PC-3 (cell line): ENCODE results near the gene LRRC55. TPM values are rescaled to one million over a fixed set of nuclear protein-coding genes. Genes with fewer than 3 reads are reported as not detected.

ENCODE experiments used
- ATAC-seq: fragments of 200-7000 bp; cut with Tn5 transposase; 2 replicates; pipeline ENCODE4 v1.9.1; 2020; ENCODE audit warnings: mild to moderate bottlenecking, moderate library complexity
- Bru-seq: library from RNA; stranded (reverse); fragments of 400-500 nt; gene quantifications from one replicate; lab custom pipeline; 2021; lab: Mats Ljungman, UMichigan
- BruChase-seq, 2 experiments: library from RNA; stranded (reverse); fragments of 400-500 nt; gene quantifications; one replicate each; lab custom pipeline; 2021; lab: Mats Ljungman, UMichigan
- BruUV-seq: library from RNA; stranded (reverse); fragments of 400-500 nt; replicated peaks from 2 replicates; lab custom pipeline; 2021; lab: Mats Ljungman, UMichigan
- CTCF ChIA-PET: fragments of 300-600 bp; sonication (Branson Sonifier 250); formaldehyde crosslinking; loops from one replicate; lab custom pipeline; 2022; ENCODE audit warnings: antibody characterized with exemption; lab: Charles Lee
- POLR2A ChIA-PET: fragments of 300-600 bp; sonication (Branson Sonifier 250); formaldehyde crosslinking; loops from one replicate; lab custom pipeline; 2022; ENCODE audit warnings: antibody characterized with exemption; ENCODE audit not compliant: unreplicated experiment; lab: Charles Lee
- DNase-seq: peaks from one replicate; pipeline ENCODE4 v3.0.0-alpha.2; 2015
- H2AFZ ChIP-seq: fragments of 300-600 bp; sonication (generic); 2 replicates; pipeline ENCODE4 v1.6.0; 2016; ENCODE audit warnings: antibody characterized with exemption, low read length
- H3F3A ChIP-seq: fragments of 300-600 bp; sonication (generic); one replicate; pipeline ENCODE4 v1.6.0; 2017; ENCODE audit warnings: antibody characterized with exemption, low read length, control low read depth, mild to moderate bottlenecking; ENCODE audit not compliant: unreplicated experiment
- H3K27ac ChIP-seq: fragments of 300-600 bp; sonication (generic); 2 replicates; pipeline ENCODE4 v1.5.1; 2016; ENCODE audit warnings: mild to moderate bottlenecking, low read length
- H3K27me3 ChIP-seq: fragments of 300-600 bp; sonication (generic); 2 replicates; pipeline ENCODE4 v1.6.1; 2016; ENCODE audit warnings: low read length, mixed read lengths
- H3K36me3 ChIP-seq: fragments of 300-600 bp; sonication (generic); 2 replicates; pipeline ENCODE4 v1.6.1; 2016; ENCODE audit warnings: low read depth, mixed run types, low read length, mixed read lengths
- H3K4me1 ChIP-seq: fragments of 300-600 bp; sonication (generic); 2 replicates; pipeline ENCODE4 v1.5.1; 2016; ENCODE audit warnings: low read length; ENCODE audit not compliant: insufficient read depth
- H3K4me2 ChIP-seq: fragments of 300-600 bp; sonication (generic); 2 replicates; pipeline ENCODE4 v1.6.0; 2016; ENCODE audit warnings: low read length
- H3K4me3 ChIP-seq: fragments of 300-600 bp; sonication (generic); 2 replicates; pipeline ENCODE4 v1.5.1; 2016; ENCODE audit warnings: mild to moderate bottlenecking, low read length, mixed read lengths
- H3K79me2 ChIP-seq: fragments of 300-600 bp; sonication (generic); 2 replicates; pipeline ENCODE4 v1.6.1; 2017; ENCODE audit warnings: low read length, mixed read lengths
- H3K9ac ChIP-seq: fragments of 300-600 bp; sonication (generic); 2 replicates; pipeline ENCODE4 v1.6.0; 2016; ENCODE audit warnings: mild to moderate bottlenecking, low read length
- H3K9me2 ChIP-seq: fragments of 300-600 bp; sonication (generic); replicated peaks from 2 replicates; pipeline ENCODE4 v1.6.1; 2016; ENCODE audit warnings: mixed run types, low read length, mixed read lengths
- H3K9me3 ChIP-seq: fragments of 300-600 bp; sonication (generic); 2 replicates; pipeline ENCODE4 v1.6.1; 2016; ENCODE audit warnings: low read length, mixed read lengths
- H4K20me1 ChIP-seq: fragments of 300-600 bp; sonication (generic); 2 replicates; pipeline ENCODE4 v1.6.1; 2016; ENCODE audit warnings: low read length, mixed read lengths
- CTCF ChIP-seq: fragments of 300-600 bp; sonication (generic); conservative IDR thresholded peaks from 2 replicates; pipeline ENCODE4 v1.5.1; 2017; ENCODE audit warnings: antibody characterized with exemption, low read depth, mild to moderate bottlenecking, low read length
- EZH2 ChIP-seq: fragments of 300-600 bp; sonication (generic); IDR thresholded peaks from one replicate; pipeline ENCODE4 v1.6.1; 2017; ENCODE audit warnings: antibody characterized with exemption, mild to moderate bottlenecking, low read length; ENCODE audit not compliant: unreplicated experiment
- EZH2phosphoT487 ChIP-seq: fragments of 300-600 bp; sonication (generic); IDR thresholded peaks from 2 replicates; pipeline ENCODE4 v1.6.1; 2018; ENCODE audit warnings: mild to moderate bottlenecking, antibody characterized with exemption, low read length, borderline replicate concordance
- intact Hi-C: fragments of 100-400 bp; cut with micrococcal nuclease; formaldehyde crosslinking; loops from 2 replicates; pipeline ENCODE4 v1.9.0; 2023
- long read RNA-seq: library from polyadenylated mRNA; unstranded; transcript quantifications from one replicate; pipeline ENCODE4 v2.0.0, GENCODE V29; 2021; ENCODE audit not compliant: unreplicated experiment
- total RNA-seq: library from RNA; depleted of rRNA; stranded (reverse); fragments of >200 nt; gene quantifications from 2 replicates; pipeline ENCODE4 v1.2.3, GENCODE V29; 2014; rRNA removed

The LRRC55 gene
- total RNA-seq (not detected in 2 replicates), Bru-seq, nascent RNA (not detected), BruChase-seq, experiment 1, labeled RNA remaining after a 6-hour chase (not detected), BruChase-seq, experiment 2, labeled RNA remaining after a 2-hour chase (not detected)
- long read RNA-seq = 0 reads

- no peak within 1 kb of the TSS for H3K4me2 ChIP-seq
- H3K9me2 ChIP-seq = no peaks in the 10 kb centered on the region
- no peaks in the 10 kb centered on the region for H3K4me1 ChIP-seq
- H3F3A ChIP-seq = no peaks in the 10 kb centered on the region
- no peak within 1 kb of the TSS for H3K9ac ChIP-seq
- intact Hi-C loops = no loop called here
- BruUV-seq = no TSS peak
- ATAC-seq (no peak), DNase-seq (no peak)
- H3K27me3 ChIP-seq = peaks cover 37% of the 10 kb centered on the region
- POLR2A ChIA-PET = no interaction called here
- TF ChIP-seq EZH2phosphoT487 (no peak), EZH2 (no peak), CTCF (no peak)
- no peaks in the 10 kb centered on the region for H3K9me3 ChIP-seq
- H3K36me3 ChIP-seq = no peaks in the 10 kb centered on the region
- H3K79me2 ChIP-seq = no peaks in the 10 kb centered on the region
- CTCF ChIA-PET = no interaction called here
- no peak within 1 kb of the TSS for H3K27ac ChIP-seq
- H4K20me1 ChIP-seq = no peaks in the 10 kb centered on the region
- no peak within 1 kb of the TSS for H2AFZ ChIP-seq
- H3K4me3 ChIP-seq = no peak within 1 kb of the TSS
These were observed at the start of gene LRRC55 for GRCh38 chr11:57181678-57182305. Gene LRRC55, plus strand, starts transcription at chr11:57181953. Its CDS starts 70 bp downstream, at chr11:57182023.

GRCh38 chr11:57133366-57134038 is 48.3 kb upstream of the LRRC55 start:
- TF ChIP-seq EZH2phosphoT487 (no peak), CTCF (no peak), EZH2 (no peak)
- Histone ChIP-seq H3K4me1 (no peaks in the 10 kb centered on the region), H3K9me3 (no peaks in the 10 kb centered on the region), H3K27me3 (peaks cover 58% of the 10 kb centered on the region), H3K9me2 (no peaks in the 10 kb centered on the region), H3K27ac (no peak overlapping the region), H3K4me2 (no peak overlapping the region), H2AFZ (no peak overlapping the region), H3K4me3 (no peak overlapping the region), H3K79me2 (no peaks in the 10 kb centered on the region), H3K9ac (no peak overlapping the region), H4K20me1 (no peaks in the 10 kb centered on the region), H3K36me3 (no peaks in the 10 kb centered on the region), H3F3A (no peaks in the 10 kb centered on the region)
- ATAC-seq = no peak
- BruUV-seq = no TSS peak
- intact Hi-C loops = no loop called here
- POLR2A ChIA-PET = no interaction called here
- CTCF ChIA-PET = interaction anchor here (0.5 to 0.6 kb wide), 2 partner anchors 115 to 116 kb away, joined by 3 read pairs; no protein-coding TSS in a partner anchor
- no peak for DNase-seq
